Limb (tissue), 2 donors: ENCODE measurements around the gene GDAP2.
"Not testable (repeated sequence)": the region's sequence is repeated elsewhere in the genome, so short reads cannot be mapped to it uniquely, and the experiment has no call there.

ENCODE experiments used
- DNase-seq, 2 donors: peaks; one replicate each; pipeline ENCODE4 v3.0.0-alpha.2; 2016; ENCODE audit errors: extremely low spot score in 2 of 2

The GDAP2 gene

GRCh38 chr1:117929343-117930172, at the start of gene GDAP2, which contains the start of gene WDR3:
TSS of gene GDAP2 (minus strand) at chr1:117929621. CDS start at chr1:117920357, 9,264 bp downstream.
TSS of gene WDR3 (plus strand) at chr1:117929739. CDS start at chr1:117933320, 3,581 bp downstream.
- peak; percentile 95 to 96 for DNase-seq

GRCh38 chr1:117976381-117976780, 47.0 kb upstream of the GDAP2 start:
- no peak for DNase-seq

- DNase-seq, result no peak
These were observed 42.4 kb upstream of the GDAP2 start for GRCh38 chr1:117971777-117972176.

- DNase-seq, result peak in 1 of 2 donors; percentile 43
These were observed 40.8 kb upstream of the GDAP2 start for GRCh38 chr1:117970252-117970651.

- DNase-seq, result peak; percentile 31 to 79
These were observed 38.5 kb upstream of the GDAP2 start for GRCh38 chr1:117967881-117968280.

GRCh38 chr1:117967477-117967876, 38.1 kb upstream of the GDAP2 start:
- DNase-seq, result peak in 1 of 2 donors; percentile 75

- DNase-seq, result no peak
These were observed 35.0 kb upstream of the GDAP2 start for GRCh38 chr1:117964290-117965038.

- DNase-seq, result peak in 1 of 2 donors; percentile 2
These were observed 29.9 kb upstream of the GDAP2 start for GRCh38 chr1:117959364-117959763.

- DNase-seq, result no peak
These were observed 23.0 kb upstream of the GDAP2 start for GRCh38 chr1:117952386-117952785.

- no peak for DNase-seq
These were observed 12.9 kb upstream of the GDAP2 start for GRCh38 chr1:117942293-117942692.

- DNase-seq, result no peak
These were observed 4.3 kb upstream of the GDAP2 start for GRCh38 chr1:117933769-117934168.

GRCh38 chr1:117932576-117932975, 3.2 kb upstream of the GDAP2 start:
- no peak for DNase-seq

GRCh38 chr1:117930484-117930883, 1.1 kb upstream of the GDAP2 start:
- DNase-seq, result no peak

- DNase-seq, result no peak
These were observed 689 bp upstream of the GDAP2 start for GRCh38 chr1:117930173-117930447.

- DNase-seq, result peak in 1 of 2 donors; percentile 48
These were observed 509 bp downstream of the GDAP2 start for GRCh38 chr1:117928881-117929342.

GRCh38 chr1:117925981-117926380, 3.4 kb downstream of the GDAP2 start:
- no peak for DNase-seq

- DNase-seq, result not testable (repeated sequence)
These were observed 6.7 kb downstream of the GDAP2 start for GRCh38 chr1:117922717-117923116.

- no peak for DNase-seq
These were observed 7.4 kb downstream of the GDAP2 start for GRCh38 chr1:117921991-117922390.

GRCh38 chr1:117919376-117919775, 10.0 kb downstream of the GDAP2 start:
- no peak for DNase-seq

- DNase-seq, result no peak
These were observed 18.4 kb downstream of the GDAP2 start for GRCh38 chr1:117911051-117911450.

- no peak for DNase-seq
These were observed 24.4 kb downstream of the GDAP2 start for GRCh38 chr1:117905019-117905418.

- no peak for DNase-seq
These were observed 24.9 kb downstream of the GDAP2 start for GRCh38 chr1:117904485-117904884.

- DNase-seq, result no peak
These were observed 26.5 kb downstream of the GDAP2 start for GRCh38 chr1:117902944-117903343.
